CD8-positive, alpha-beta memory T cell (primary cell): Measurements from ENCODE around the gene ZDHHC20. TPM values are rescaled to one million over a fixed set of nuclear protein-coding genes. Genes with fewer than 3 reads are reported as not detected.

ENCODE experiments used
- CTCF ChIA-PET: fragments of 350-600 bp; sonication (Branson Sonifier 250); formaldehyde crosslinking; loops from one replicate; lab custom pipeline; 2021; ENCODE audit warnings: antibody characterized with exemption; lab: Charles Lee
- POLR2A ChIA-PET: fragments of 350-600 bp; sonication (Branson Sonifier 250); formaldehyde crosslinking; loops from one replicate; lab custom pipeline; 2021; ENCODE audit warnings: antibody characterized with exemption; lab: Charles Lee
- DNase-seq, 5 donors: peaks; one replicate each; pipeline versions ENCODE4 v3.0.0 to v3.0.0-alpha.2; 2020 to 2022; ENCODE audit warnings: mixed read lengths in 1 of 5
- H3K27ac ChIP-seq: one replicate; pipeline ENCODE4 v1.7.0; 2013; ENCODE audit warnings: low read depth, mild to moderate bottlenecking, low read length, moderate library complexity
- H3K27me3 ChIP-seq: 2 replicates; pipeline ENCODE4 v1.7.0; 2013; ENCODE audit warnings: low read length, mild to moderate bottlenecking; ENCODE audit not compliant: insufficient read depth, poor library complexity, severe bottlenecking
- H3K36me3 ChIP-seq: 2 replicates; pipeline ENCODE4 v1.7.0; 2013; ENCODE audit warnings: mild to moderate bottlenecking, low read length, moderate library complexity; ENCODE audit not compliant: insufficient read depth
- H3K4me1 ChIP-seq: 2 replicates; pipeline ENCODE4 v1.7.0; 2013; ENCODE audit warnings: mild to moderate bottlenecking, low read length, moderate library complexity; ENCODE audit not compliant: insufficient read depth
- H3K4me3 ChIP-seq: 2 replicates; pipeline ENCODE4 v1.7.0; 2013; ENCODE audit warnings: mild to moderate bottlenecking, low read length
- H3K9me3 ChIP-seq: 2 replicates; pipeline ENCODE4 v1.7.0; 2013; ENCODE audit warnings: mild to moderate bottlenecking, low read length
- H3K27ac Mint-ChIP-seq, 8 donors: one replicate each; pipeline ENCODE4 v1.8.0; 2020 to 2021; ENCODE audit warnings: mixed read lengths in 8 of 8, mild to moderate bottlenecking in 6 of 8, inconsistent platforms in 3 of 8, moderate library complexity in 3 of 8
- H3K27me3 Mint-ChIP-seq, 2 donors: one replicate each; pipeline ENCODE4 v1.8.0; 2020 to 2021; ENCODE audit warnings: mixed read lengths in 2 of 2, mild to moderate bottlenecking in 1 of 2, moderate library complexity in 1 of 2
- H3K36me3 Mint-ChIP-seq, 3 donors: one replicate each; pipeline ENCODE4 v1.8.0; 2020 to 2021; ENCODE audit warnings: mixed read lengths in 3 of 3, inconsistent platforms in 1 of 3, mild to moderate bottlenecking in 1 of 3
- H3K4me1 Mint-ChIP-seq, 3 donors: one replicate each; pipeline ENCODE4 v1.8.0; 2020 to 2021; ENCODE audit warnings: mixed read lengths in 3 of 3, inconsistent platforms in 1 of 3, mild to moderate bottlenecking in 1 of 3
- H3K4me3 Mint-ChIP-seq, 7 donors: one replicate each; pipeline ENCODE4 v1.8.0; 2020 to 2021; ENCODE audit warnings: mixed read lengths in 7 of 7, mild to moderate bottlenecking in 6 of 7, moderate library complexity in 4 of 7, inconsistent platforms in 2 of 7
- H3K9me3 Mint-ChIP-seq, 5 donors: one replicate each; pipeline ENCODE4 v1.8.0; 2020 to 2022; ENCODE audit warnings: mixed read lengths in 5 of 5, mild to moderate bottlenecking in 3 of 5, moderate library complexity in 2 of 5, inconsistent platforms in 1 of 5
- polyA plus RNA-seq: library from polyadenylated mRNA; unstranded; fragments of 300-500 nt; fragmentation: Illumina TruSeq; gene quantifications from one replicate; pipeline ENCODE4 v1.2.3, GENCODE V29; 2021
- total RNA-seq, 2 experiments: library from RNA; stranded (reverse); gene quantifications; one replicate each; pipeline ENCODE4 v1.2.3, GENCODE V29; 2021

ZDHHC20 gene
- total and polyA plus RNA-seq, 3 experiments from 2014 or later = 35.5 to 58.8 (median 50.4) TPM

GRCh38 chr13:21435687-21436151, 23.4 kb downstream of the ZDHHC20 start:
- H3K4me3 Mint-ChIP-seq = peak overlapping the region in 6 of 7 donors; percentile 24 to 60 (median 57)
- H3K9me3 Mint-ChIP-seq = peaks cover 1 to 7% (median 3%) of the 10 kb centered on the region in 5 donors
- Histone ChIP-seq H3K36me3 (no peaks in the 10 kb centered on the region), H3K27ac (no peak overlapping the region), H3K9me3 (no peaks in the 10 kb centered on the region), H3K27me3 (no peaks in the 10 kb centered on the region), H3K4me3 (no peak overlapping the region), H3K4me1 (peaks cover 22% of the 10 kb centered on the region)
- H3K27me3 Mint-ChIP-seq = no peaks in the 10 kb centered on the region
- peak in 4 of 5 donors; percentile 8 to 66 (median 24) for DNase-seq
- H3K27ac Mint-ChIP-seq = peak overlapping the region; percentile 4 to 77 (median 56)
- H3K4me1 Mint-ChIP-seq = peaks cover 45 to 72% (median 71%) of the 10 kb centered on the region in 3 donors
- peaks cover 5 to 13% (median 7%) of the 10 kb centered on the region in 3 donors for H3K36me3 Mint-ChIP-seq
- CTCF ChIA-PET = interaction anchor here (1.5 kb wide), 1 partner anchor 10 kb away, joined by 3 read pairs; no protein-coding TSS in a partner anchor
- POLR2A ChIA-PET = interaction anchor here (0.6 to 1.0 kb wide), 2 partner anchors 19 to 297 kb away, joined by 3 read pairs; no protein-coding TSS in a partner anchor

- CTCF ChIA-PET = interaction anchor here (1.5 kb wide), 1 partner anchor 10 kb away, joined by 3 read pairs; no protein-coding TSS in a partner anchor
- Mint-ChIP-seq H3K4me3 (peak overlapping the region in 5 of 7 donors; percentile 14 to 59 (median 41)), H3K36me3 (peaks cover 9 to 16% (median 10%) of the 10 kb centered on the region in 3 donors), H3K9me3 (peaks cover 2 to 10% (median 5%) of the 10 kb centered on the region in 5 donors), H3K4me1 (peaks cover 46 to 74% (median 70%) of the 10 kb centered on the region in 3 donors), H3K27me3 (no peaks in the 10 kb centered on the region), H3K27ac (peak overlapping the region in 6 of 8 donors; percentile 3 to 77 (median 38))
- H3K4me3 ChIP-seq = no peak overlapping the region
- no peaks in the 10 kb centered on the region for H3K27me3 ChIP-seq
- H3K27ac ChIP-seq = no peak overlapping the region
- no peaks in the 10 kb centered on the region for H3K36me3 ChIP-seq
- POLR2A ChIA-PET = interaction anchor here (0.6 to 1.0 kb wide), 2 partner anchors 20 to 296 kb away, joined by 3 read pairs; no protein-coding TSS in a partner anchor
- H3K9me3 ChIP-seq = no peaks in the 10 kb centered on the region
- no peak for DNase-seq
- H3K4me1 ChIP-seq = peaks cover 22% of the 10 kb centered on the region
Measured at GRCh38 chr13:21435231-21435630, 23.9 kb downstream of the ZDHHC20 start.

GRCh38 chr13:21434588-21434987, 24.5 kb downstream of the ZDHHC20 start:
- Mint-ChIP-seq H3K4me3 (no peak overlapping the region), H3K4me1 (peaks cover 52 to 79% (median 66%) of the 10 kb centered on the region in 3 donors), H3K9me3 (peaks cover 7 to 17% (median 9%) of the 10 kb centered on the region in 5 donors), H3K36me3 (peaks cover 16 to 22% (median 17%) of the 10 kb centered on the region in 3 donors), H3K27ac (no peak overlapping the region), H3K27me3 (no peaks in the 10 kb centered on the region)
- no peaks in the 10 kb centered on the region for H3K27me3 ChIP-seq
- POLR2A ChIA-PET = no interaction called here
- CTCF ChIA-PET = no interaction called here
- H3K4me3 ChIP-seq = no peak overlapping the region
- no peaks in the 10 kb centered on the region for H3K9me3 ChIP-seq
- no peaks in the 10 kb centered on the region for H3K36me3 ChIP-seq
- H3K27ac ChIP-seq = no peak overlapping the region
- H3K4me1 ChIP-seq = peaks cover 22% of the 10 kb centered on the region
- DNase-seq = no peak

GRCh38 chr13:21429211-21429610, 29.9 kb downstream of the ZDHHC20 start:
- H3K27me3 Mint-ChIP-seq = no peaks in the 10 kb centered on the region
- peaks cover 15 to 25% (median 19%) of the 10 kb centered on the region in 3 donors for H3K36me3 Mint-ChIP-seq
- ChIA-PET POLR2A (no interaction called here), CTCF (no interaction called here)
- Histone ChIP-seq H3K27me3 (no peaks in the 10 kb centered on the region), H3K4me1 (no peaks in the 10 kb centered on the region), H3K36me3 (no peaks in the 10 kb centered on the region), H3K4me3 (no peak overlapping the region), H3K27ac (no peak overlapping the region), H3K9me3 (peaks cover 7% of the 10 kb centered on the region)
- no peak overlapping the region for H3K4me3 Mint-ChIP-seq
- peak overlapping the region in 1 of 8 donors; percentile 5 for H3K27ac Mint-ChIP-seq
- peaks cover 10 to 23% (median 15%) of the 10 kb centered on the region in 5 donors for H3K9me3 Mint-ChIP-seq
- no peak for DNase-seq
- H3K4me1 Mint-ChIP-seq = peaks cover 35 to 56% (median 53%) of the 10 kb centered on the region in 3 donors

- POLR2A ChIA-PET = no interaction called here
- peaks cover 20 to 25% (median 20%) of the 10 kb centered on the region in 3 donors for H3K36me3 Mint-ChIP-seq
Measured at GRCh38 chr13:21427741-21428140, 31.4 kb downstream of the ZDHHC20 start.

GRCh38 chr13:21426238-21426637, 32.9 kb downstream of the ZDHHC20 start:
- Mint-ChIP-seq H3K36me3 (peaks cover 18 to 25% (median 25%) of the 10 kb centered on the region in 3 donors), H3K4me1 (peaks cover 43 to 58% (median 57%) of the 10 kb centered on the region in 3 donors), H3K27ac (peak overlapping the region in 5 of 8 donors; percentile 10 to 81 (median 30)), H3K9me3 (peaks cover 10 to 22% (median 15%) of the 10 kb centered on the region in 5 donors), H3K27me3 (no peaks in the 10 kb centered on the region), H3K4me3 (peak overlapping the region in 1 of 7 donors; percentile 1)
- Histone ChIP-seq H3K27ac (no peak overlapping the region), H3K4me1 (no peaks in the 10 kb centered on the region), H3K4me3 (no peak overlapping the region), H3K36me3 (no peaks in the 10 kb centered on the region), H3K27me3 (no peaks in the 10 kb centered on the region), H3K9me3 (peaks cover 7% of the 10 kb centered on the region)
- CTCF ChIA-PET = interaction anchor here (1.1 kb wide), 1 partner anchor 10 kb away, joined by 3 read pairs; no protein-coding TSS in a partner anchor
- no peak for DNase-seq
- POLR2A ChIA-PET = no interaction called here

More at GRCh38 chr13:21427741-21428140, 31.4 kb downstream of the ZDHHC20 start:
- Mint-ChIP-seq H3K27ac (peak overlapping the region in 1 of 8 donors; percentile 80), H3K27me3 (no peaks in the 10 kb centered on the region), H3K4me1 (peaks cover 40 to 53% (median 53%) of the 10 kb centered on the region in 3 donors), H3K4me3 (no peak overlapping the region), H3K9me3 (peaks cover 10 to 23% (median 15%) of the 10 kb centered on the region in 5 donors)
- Histone ChIP-seq H3K27ac (no peak overlapping the region), H3K9me3 (peaks cover 7% of the 10 kb centered on the region), H3K36me3 (no peaks in the 10 kb centered on the region), H3K27me3 (no peaks in the 10 kb centered on the region), H3K4me3 (no peak overlapping the region), H3K4me1 (no peaks in the 10 kb centered on the region)
- no peak for DNase-seq
- CTCF ChIA-PET = interaction anchor here (1.0 kb wide), 1 partner anchor 43 kb away, joined by 3 read pairs; no protein-coding TSS in a partner anchor

- ChIA-PET CTCF (no interaction called here), POLR2A (no interaction called here)
- DNase-seq = no peak
- Histone ChIP-seq H3K36me3 (peaks cover 8% of the 10 kb centered on the region), H3K9me3 (no peaks in the 10 kb centered on the region), H3K27me3 (no peaks in the 10 kb centered on the region), H3K4me3 (no peak overlapping the region), H3K27ac (no peak overlapping the region), H3K4me1 (no peaks in the 10 kb centered on the region)
- Mint-ChIP-seq H3K27ac (no peak overlapping the region), H3K4me1 (peaks cover 16 to 35% (median 21%) of the 10 kb centered on the region in 3 donors), H3K4me3 (no peak overlapping the region), H3K27me3 (no peaks in the 10 kb centered on the region), H3K9me3 (no peaks in the 10 kb centered on the region), H3K36me3 (peaks cover 0 to 41% (median 7%) of the 10 kb centered on the region in 3 donors)
Measured at GRCh38 chr13:21420706-21421105, 38.4 kb downstream of the ZDHHC20 start.

GRCh38 chr13:21413013-21413412, 46.1 kb downstream of the ZDHHC20 start:
- H3K4me3 Mint-ChIP-seq = no peak overlapping the region
- POLR2A ChIA-PET = no interaction called here
- Histone ChIP-seq H3K36me3 (peaks cover 21% of the 10 kb centered on the region), H3K4me3 (no peak overlapping the region), H3K9me3 (no peaks in the 10 kb centered on the region), H3K27me3 (no peaks in the 10 kb centered on the region), H3K4me1 (no peaks in the 10 kb centered on the region), H3K27ac (no peak overlapping the region)
- H3K4me1 Mint-ChIP-seq = peaks cover 4 to 8% (median 6%) of the 10 kb centered on the region in 3 donors
- peaks cover 24 to 73% (median 29%) of the 10 kb centered on the region in 3 donors for H3K36me3 Mint-ChIP-seq
- H3K27me3 Mint-ChIP-seq = no peaks in the 10 kb centered on the region
- no peaks in the 10 kb centered on the region for H3K9me3 Mint-ChIP-seq
- H3K27ac Mint-ChIP-seq = no peak overlapping the region
- CTCF ChIA-PET = interaction anchor here (0.6 kb wide), 1 partner anchor 468 kb away, joined by 3 read pairs; no protein-coding TSS in a partner anchor
- DNase-seq = no peak
